RPMI8226 (cell line): ENCODE measurements around the gene ADGRL1.
A peak's percentile ranks its signal among the peaks of the same experiment; 100 is the strongest.
"Not testable (repeated sequence)": the region's sequence is repeated elsewhere in the genome, so short reads cannot be mapped to it uniquely, and the experiment has no call there.

ENCODE experiments used
- DNase-seq: peaks from one replicate; pipeline ENCODE4 v3.0.0-alpha.2; 2015

Gene ADGRL1

DNA sequence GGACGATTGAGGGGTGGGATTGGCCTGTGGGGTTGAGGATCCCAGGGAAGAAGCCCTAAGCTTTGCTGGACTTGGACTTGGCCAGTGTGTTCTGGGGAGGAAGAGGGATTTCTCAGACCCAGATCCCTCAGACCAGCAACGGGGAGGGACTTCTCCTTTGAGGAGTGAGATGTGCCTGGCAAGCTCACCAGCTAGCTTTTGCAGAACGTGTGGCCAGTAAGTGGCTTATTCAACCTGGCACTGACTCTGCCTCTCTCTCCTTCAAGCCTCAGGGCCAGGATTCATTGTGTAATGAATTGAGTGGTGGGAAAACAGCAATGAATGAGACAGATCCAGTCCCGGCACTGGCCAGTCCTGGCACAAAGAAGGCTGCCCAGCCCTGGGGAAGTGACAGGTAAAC lies 11.9 kb upstream of the ADGRL1 start:
- not testable (repeated sequence) for DNase-seq

DNA sequence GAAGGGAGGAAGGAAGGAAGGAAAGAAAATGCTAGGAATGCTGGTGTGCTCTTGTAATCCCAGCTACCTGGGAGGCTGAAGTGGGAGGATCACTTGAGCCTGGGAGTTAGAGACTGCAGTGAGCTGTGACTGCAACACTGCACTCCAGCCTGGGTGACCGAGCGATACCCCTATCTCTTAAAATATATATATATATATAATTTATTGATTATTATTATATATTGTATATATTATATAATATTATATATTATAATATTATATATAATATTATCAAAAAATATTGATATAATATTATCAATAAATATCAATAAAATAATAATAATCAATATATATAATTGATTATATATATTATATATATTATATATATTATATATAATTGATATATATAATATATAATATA lies 8.6 kb upstream of the ADGRL1 start:
- no peak for DNase-seq

DNA sequence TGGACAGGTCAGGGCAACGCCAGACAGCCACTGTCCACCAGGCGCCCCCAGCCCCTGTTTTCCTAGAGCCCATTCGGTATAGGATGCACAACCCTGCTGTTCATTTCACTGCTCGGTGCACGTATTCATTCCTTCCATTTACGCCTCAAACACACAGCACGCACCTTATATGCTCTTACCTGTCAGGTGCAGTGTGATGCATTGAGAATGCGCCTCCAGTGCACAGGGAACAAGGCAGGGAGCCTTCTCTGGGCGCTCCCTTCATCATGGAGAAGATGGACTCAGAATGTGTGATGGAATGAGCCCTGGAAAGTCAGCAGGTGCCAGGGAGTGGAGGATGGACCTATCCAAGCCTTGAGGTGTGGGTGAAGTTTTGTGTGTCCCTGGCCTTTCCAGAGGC lies 4.2 kb upstream of the ADGRL1 start:
- not testable (repeated sequence) for DNase-seq

DNA sequence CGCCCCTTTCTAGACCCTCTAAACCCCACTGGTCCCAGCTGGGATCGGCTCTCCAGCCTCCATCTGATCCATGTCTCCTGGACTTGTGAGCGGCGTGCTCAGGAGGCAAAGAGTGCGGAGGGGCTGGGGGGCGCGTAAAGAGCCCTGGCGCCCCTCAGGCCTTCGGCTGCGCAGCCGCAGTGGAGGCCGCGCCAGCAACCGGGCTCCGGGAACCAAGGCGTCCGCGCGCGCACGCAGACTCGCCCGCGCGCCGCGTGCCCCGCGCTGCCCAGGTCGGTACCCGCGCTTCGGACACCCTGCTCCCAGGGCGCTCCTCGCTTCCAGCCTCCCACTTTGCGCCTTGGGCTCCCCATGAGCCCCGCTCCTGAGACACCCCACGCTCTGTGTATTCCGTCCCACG lies 3.4 kb upstream of the ADGRL1 start:
- DNase-seq, result not testable (repeated sequence)

DNA sequence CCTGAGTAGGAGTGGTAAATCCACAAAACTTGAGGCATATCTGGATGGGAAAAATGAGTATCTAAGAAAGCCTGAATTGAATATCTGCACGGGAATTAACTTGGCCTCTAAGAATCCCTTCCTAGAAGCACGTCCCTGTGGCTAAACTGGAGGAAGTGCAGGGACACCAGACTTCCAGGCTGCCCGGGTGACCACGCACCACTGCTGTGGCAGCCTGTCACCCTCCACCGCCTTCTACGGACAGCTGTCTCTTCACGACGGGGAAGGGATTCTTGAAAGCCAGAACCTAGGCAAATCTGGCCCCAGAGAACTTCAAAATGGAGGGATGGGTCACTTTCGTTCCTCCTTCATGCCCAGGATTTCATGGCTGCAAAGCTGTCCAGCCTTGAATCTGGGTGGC lies 2.5 kb upstream of the ADGRL1 start:
- DNase-seq, result not testable (repeated sequence)

DNA sequence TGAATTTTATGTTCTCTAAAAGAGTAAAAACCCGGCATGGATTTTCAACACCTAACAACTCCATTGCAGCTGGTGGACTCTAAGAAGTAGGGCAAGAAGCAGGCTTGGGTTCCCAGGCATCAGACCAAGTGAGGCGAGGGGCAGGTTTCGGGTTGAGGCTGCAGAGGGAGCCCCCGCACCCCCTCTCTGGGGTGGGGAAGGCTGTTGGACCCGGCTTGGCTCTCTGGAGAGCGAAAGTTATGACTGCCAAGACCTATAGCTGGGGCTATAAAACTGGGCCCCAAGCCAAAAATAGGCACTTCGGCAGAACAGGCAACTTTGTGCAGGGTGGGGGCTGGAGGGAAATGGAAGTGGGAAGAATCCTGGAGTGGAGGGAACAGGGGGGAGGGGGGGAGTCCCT lies 1.8 kb upstream of the ADGRL1 start:
- DNase-seq, result peak; percentile 63

DNA sequence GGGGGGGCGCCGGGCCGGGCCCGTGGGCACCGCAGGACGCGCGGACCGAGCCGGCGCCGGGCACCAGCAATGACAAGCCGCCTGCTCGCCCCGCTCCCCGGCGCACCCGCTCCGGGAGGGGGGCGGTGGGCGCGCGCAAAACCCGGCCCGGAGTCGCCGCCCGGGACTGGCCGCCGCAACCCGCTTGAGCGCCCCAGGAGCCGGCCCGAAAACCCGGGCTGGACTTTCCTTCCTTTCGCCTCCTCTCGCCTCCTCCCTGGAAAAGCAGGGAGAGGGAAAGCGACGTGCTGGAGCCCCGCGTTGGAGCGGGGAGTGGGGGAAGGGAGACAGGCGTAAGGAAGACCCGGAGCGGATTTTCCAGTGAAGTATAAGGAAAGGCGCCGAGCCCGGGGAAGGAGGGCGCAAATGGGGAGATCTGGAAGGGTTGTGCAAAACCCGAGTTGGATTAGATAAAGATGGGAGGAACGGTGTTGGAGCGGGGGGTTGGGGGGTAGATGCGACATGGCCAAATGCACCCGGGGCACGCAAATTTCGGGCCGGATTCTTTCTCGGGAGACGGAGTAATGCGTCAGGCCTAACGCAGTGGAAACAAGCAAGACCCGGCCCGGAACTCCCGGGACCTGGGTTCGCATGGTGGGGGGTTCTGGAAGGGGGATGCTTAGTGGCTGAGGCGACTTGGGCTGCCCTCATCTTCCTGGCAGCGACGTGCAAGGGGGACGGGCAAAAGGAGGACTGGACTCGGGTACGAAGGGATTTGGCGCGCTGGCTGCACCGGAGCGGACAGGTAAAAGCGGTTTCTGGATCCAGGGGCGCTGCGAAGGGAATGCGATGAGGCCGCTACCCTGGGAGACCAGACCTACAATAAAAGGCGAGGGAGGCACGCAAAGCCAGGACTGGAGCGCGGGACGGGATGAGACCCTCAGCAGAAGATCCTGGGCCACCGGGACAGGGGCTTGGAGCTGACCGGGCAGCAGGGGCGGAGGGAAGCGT lies 1.1 kb upstream of the ADGRL1 start:
- DNase-seq, result peak; percentile 95

DNA sequence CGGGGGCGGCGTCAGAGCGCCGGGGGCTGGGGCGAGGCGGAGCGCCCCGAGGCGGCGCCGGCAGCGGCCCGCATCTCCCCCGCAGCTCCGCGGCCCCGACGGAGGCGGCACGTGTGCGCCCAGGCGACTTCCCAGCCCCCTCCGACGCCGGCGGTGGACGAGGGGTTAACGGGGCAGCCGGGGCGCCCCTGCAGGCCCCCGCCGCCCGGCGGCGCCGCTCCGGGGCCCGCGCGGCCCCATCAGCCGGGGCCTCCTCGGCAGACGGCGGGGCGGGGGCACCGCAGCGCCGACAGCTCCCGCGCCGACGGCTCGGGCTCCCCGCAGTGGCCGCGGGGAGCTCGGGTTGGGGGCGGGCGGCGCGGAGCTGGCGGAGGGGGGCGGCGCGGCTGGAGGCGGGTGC lies 339 bp upstream of the ADGRL1 start:
- peak; percentile 37 for DNase-seq

DNA sequence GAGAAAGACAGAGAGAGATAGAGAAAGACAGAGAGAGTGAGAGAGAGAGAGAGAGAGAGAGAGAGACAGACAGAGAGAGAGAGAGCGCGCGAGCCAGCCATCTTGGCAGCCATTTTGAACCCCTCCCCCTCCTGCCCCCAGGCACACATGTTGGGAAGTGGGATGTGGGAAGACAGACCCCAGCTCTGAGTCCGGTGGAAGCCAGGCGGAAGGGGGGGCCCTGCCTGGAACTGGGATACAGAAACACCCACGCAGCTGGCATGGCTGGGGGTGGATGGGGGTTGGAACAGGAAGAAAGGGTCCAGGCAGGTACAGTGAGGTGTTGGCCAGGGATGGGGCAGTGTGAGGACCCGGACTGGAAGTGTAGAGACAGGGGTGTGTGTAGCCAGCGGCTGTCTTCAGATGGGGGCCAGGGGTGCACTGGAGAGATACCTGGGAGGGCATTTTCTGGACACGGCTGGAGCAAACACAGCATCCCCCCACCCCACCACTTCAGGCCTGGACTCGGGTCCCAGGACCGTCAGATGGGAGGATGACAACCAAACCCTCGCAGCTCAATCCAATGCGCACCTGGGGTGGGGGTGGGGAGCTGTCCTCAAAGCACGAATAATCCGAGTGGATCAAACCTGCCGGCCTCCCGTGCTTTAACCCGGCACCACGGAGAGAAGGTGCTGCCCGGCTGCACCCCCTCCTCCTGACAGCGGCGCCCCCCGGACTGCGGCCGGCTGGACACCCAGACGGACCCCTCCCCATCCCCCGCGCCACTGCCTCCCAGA lies 1.1 kb downstream of the ADGRL1 start:
- not testable (repeated sequence) for DNase-seq

DNA sequence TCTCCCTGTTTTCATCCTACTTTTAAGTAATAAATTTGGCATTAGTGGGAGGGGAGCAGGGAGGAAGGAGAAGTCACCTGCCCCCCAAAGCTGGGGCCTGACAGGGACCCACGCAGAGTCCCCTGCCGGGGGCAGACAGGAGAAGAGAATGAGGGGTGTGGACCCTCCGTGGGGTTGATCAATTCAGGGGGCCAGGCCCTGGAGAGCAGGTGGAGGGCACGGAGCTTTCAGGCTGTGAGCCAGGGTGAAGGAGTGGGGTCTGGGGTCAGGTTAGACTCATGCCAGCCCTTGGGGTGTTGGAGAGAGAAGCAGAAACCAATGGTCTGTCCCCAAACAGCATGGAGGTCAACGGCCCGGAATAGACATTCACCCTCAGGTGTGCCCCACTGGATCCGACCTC lies 1.8 kb downstream of the ADGRL1 start:
- DNase-seq, result not testable (repeated sequence)

DNA sequence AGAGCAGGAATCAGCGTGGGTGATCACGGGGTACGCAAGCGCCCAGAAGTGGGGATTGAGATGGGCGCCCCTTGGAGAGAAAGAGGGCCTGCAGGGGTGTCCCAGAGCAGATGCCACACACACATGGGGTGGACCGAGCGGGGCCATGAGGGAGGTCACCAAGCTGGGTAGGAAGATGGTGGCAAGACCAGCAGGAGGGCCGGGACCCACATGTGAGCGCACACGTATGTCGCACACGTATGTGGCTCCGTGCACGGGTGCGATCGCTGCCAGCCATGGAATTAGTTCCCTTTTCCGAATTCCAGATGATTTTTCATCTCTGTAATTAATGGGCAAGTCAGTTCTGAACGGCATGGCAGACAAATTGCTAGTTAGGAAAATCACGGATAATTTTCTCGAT lies 2.2 kb downstream of the ADGRL1 start:
- not testable (repeated sequence) for DNase-seq

DNA sequence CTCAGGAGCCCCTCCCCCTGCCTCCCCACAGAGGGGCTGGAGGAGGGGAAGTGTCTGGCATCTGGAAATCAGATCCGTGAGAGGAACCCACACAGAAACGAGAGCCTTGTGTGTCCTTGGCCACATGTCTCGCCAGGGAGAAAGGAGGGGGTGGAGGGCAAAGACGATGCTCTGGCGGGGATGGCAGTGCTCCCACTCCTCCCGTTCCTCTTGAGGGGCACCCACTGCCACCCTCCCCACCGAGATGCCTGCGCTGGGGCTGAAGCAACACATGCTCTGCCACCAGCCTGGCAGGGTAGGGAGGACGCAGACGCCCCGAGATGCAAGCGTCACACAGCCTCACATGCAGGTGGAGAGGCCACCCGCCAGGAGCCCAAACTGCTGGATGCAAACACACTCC lies 2.8 kb downstream of the ADGRL1 start:
- DNase-seq, result peak; percentile 23

DNA sequence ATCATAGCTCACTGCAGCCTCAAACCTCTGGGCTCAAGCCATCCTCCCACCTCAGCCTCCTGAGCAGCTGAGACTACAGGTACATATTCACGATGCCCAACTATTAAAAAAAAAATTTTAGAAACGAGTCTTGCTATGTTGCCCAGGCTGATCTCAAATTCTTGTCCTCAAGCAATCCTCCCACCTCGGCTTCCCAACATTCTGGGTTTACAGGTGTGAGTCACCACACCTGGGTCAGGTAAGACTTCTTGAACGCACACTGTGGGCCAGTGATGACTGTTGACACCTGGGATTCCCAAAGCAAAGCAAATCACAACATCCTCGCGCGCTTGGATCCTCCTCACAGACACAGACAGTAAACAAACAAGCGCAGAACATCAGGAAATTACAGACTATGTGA lies 4.5 kb downstream of the ADGRL1 start:
- DNase-seq, result not testable (repeated sequence)

DNA sequence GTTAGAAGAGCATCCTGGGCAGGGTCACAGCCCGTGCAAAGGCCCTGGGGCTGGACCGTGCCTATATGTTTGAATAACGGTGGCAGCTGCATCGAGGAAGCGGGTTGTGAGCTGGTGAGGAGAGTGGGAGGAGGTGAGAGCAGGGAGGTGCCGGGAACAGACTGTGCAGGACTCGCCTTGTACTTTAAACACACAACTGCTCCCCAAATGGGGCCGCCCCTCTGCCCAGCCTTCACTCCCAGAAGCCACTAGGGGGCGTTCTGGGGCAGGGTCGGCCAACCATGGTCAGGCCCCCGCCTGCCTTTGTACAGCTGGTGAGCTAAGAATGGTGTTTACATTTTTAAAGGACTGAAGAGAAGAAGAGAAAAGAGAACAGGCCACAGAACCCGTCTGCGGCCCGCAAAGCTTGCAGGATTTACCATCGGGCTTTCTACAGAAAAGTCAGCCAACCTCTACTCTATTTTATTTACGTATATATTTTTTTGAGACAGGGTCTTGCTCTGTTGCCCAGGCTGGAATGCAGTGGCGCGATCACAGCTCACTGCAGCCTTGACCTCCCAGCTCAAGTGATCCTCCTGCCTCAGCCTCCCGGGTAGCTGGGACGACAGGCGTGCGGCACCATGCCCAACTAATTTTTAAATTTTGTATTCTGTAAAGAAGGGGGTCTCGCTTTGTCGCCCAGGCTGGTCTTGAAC lies 5.7 kb downstream of the ADGRL1 start:
- DNase-seq, result peak; percentile 47

DNA sequence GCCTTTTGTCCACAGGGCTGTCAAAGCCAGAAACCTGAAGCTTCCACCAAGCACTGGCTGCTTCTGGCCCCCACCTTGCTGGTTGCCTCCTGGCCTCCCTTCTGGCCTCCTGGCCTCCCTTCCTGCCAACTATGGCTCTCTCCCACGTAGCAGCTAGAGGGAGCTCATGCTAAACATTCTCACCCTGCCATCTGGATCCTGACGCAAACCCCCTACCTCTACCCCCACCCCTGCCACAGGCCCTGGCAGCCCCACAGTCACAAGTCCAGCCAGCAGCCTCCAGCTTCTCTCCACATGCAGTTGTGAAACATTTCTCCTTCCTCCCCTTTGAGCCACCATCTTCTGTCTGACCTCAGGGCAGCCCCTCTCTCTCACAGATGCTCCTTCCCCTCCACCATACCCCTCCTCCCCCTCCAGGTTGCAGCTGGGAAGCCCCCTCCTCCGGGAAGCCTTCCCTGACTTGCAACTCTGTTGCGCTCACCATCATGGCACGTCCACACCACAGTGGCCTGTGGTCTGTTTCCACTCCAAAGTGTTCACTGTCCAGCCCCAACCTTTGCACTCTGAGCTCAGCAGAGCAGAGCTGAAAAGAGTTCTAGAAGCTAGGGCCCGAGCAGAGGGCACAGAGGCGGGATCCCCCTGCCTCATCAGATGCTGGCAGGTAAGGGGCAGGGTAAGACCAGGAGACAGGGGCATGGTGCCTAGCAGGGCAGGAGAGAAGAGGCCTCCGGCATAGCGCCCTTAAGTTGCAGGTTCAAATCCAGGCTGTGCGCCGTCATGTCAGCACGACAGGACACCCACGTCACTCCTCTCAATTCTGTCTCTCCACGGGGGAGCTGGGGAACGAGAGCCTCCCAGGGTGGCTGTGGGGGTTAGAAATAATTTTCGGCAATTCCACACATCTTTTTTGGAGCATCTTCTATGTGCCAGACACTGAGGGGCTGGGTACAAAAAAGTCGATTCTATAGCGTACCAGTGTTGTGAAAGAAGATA lies 7.3 kb downstream of the ADGRL1 start:
- peak; percentile 17 for DNase-seq

DNA sequence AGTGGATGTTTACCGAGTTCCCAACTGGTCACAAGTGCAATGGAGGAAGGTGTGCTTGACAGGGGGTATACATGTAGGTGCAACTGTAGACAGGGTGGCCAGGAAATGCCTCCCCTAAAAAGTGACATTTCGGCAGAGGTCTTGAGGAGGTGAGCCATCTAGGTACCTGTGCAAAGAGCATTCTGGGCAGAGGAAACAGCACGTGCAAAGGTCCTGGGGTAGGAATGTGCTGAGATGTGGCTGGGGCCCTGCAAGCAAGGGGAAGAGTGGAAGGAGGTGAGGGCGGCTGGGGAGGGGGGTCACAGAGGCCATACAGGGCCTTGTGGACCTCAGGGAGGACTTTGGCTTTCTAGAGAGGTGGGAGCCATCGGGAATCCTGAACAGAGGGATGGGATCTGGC lies 8.1 kb downstream of the ADGRL1 start:
- DNase-seq, result no peak

DNA sequence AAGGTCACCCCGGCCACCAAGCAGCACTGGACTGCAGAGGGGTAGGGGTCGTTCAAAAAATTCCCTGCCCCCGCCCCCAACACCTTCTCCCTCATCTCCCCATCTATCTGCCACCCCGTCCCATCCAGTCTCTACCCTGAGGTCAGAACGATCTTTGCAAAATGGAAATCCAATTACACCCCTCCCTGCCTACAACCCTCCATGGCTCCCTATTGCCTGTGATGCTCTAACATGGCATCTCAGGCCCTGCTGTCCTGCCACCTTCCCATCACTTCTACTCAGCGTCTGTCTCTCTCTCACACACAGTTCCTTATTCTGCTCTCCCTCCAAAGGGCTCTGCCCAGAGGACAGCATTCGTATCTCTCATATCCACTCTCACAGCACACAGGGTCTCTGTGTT lies 8.7 kb downstream of the ADGRL1 start:
- DNase-seq, result not testable (repeated sequence)

DNA sequence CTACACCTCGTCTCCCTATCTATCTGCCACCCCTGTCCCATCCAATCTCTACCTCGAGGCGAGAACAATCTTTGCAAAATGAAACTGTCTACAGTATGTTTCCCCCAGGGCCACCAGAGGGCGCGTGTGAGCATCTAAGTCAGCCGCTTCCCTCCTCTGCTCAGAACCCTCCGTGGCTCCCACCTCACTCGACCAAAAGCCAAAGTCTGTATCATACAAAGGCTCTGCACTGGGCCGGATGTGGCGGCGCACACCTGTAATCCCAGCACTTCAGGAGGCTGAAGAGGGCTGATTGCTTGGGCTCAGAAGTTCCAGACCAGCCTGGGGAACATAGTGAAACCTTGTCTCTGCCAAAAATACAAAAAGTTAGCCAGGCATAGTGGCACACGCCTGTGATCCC lies 9.9 kb downstream of the ADGRL1 start:
- peak; percentile 69 for DNase-seq

DNA sequence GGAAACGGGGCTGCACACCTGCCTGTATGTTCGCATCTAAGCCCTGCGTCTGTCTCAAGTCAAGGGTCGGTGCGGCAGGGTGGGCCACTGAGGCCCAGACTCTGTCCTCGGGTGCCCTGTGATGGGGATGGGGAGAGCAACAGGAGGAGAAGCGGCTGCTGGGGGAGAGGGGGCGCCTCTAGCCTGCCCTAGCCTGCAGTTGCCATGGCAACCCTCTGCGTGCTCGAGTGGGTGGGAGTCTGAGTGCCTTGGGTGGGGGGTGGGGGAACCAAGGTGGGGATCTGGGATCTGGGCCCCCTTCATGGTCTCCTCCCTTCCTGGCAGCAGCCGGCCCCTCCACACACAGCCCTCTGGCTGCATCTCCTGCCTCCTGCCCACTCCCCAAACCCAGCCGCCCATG lies 10.8 kb downstream of the ADGRL1 start:
- DNase-seq, result not testable (repeated sequence)

DNA sequence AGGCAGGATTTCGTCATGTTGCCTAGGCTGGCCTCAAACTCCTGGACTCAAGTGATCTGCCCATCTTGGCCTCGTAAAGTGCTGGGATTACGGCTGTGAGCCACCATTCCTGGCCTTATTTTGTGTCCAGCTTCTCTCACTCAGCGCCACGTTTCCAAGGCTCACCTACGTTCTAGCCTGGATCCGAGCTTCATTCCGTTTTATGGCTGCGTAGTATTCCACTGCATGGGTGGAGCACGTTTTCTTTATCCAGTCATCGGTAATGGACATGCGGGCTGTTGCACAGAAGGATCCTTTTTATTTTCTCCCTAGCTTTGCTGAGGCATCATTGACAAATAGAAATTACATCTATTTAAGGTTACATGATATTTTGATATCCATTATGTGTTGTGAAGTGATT lies 16.6 kb downstream of the ADGRL1 start:
- DNase-seq, result no peak

DNA sequence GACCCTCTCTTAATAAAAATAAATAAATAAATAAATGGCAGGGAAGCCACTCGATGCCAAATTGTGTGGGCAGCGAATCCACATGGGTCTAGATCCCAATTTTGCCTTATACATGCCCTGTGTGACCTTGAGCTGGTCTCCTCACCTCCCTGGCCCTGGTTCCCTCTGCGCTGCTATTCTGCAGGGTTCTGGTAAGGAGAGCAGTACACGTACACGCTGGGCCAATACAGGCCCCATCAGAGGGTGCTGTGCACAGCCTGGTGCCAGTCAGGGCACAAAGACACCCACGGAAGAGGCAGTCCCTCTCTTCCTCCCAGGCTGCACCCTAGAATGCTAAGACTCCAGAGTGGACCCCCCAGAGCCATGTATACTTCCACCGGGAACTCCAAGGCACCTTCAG lies 17.9 kb downstream of the ADGRL1 start:
- DNase-seq, result not testable (repeated sequence)

DNA sequence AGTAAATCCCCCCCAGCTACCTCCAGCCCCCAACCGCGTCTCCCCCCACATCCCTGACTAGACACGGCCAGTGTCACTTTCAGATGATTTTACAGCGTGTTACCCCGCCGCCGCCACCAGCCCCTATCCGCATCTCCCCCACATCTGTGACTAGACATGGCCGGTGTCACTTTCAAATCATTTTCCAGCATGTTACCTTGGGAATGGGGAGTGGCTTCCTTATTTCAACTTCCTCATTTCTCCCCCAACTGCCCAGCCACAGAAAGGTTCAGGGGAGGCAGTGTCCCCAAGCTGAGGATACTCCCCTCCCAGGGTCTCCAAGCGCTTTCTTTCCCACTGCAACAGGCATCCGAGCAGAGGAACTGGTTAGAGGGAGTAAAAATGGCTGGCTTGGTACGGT lies 18.4 kb downstream of the ADGRL1 start:
- no peak for DNase-seq
